SH-SY5Y (cell line): ENCODE measurements around the gene PPP1R9B.

Experiments used
- GATA2 ChIP-seq: IDR thresholded peaks from 2 replicates; pipeline ENCODE4 v1.6.1; 2011; ENCODE audit warnings: mild to moderate bottlenecking, low read depth, low read length
- GATA3 ChIP-seq: IDR thresholded peaks from 2 replicates; pipeline ENCODE4 v1.6.1; 2011; ENCODE audit warnings: low read depth, mild to moderate bottlenecking, low read length, moderate library complexity

DNA sequence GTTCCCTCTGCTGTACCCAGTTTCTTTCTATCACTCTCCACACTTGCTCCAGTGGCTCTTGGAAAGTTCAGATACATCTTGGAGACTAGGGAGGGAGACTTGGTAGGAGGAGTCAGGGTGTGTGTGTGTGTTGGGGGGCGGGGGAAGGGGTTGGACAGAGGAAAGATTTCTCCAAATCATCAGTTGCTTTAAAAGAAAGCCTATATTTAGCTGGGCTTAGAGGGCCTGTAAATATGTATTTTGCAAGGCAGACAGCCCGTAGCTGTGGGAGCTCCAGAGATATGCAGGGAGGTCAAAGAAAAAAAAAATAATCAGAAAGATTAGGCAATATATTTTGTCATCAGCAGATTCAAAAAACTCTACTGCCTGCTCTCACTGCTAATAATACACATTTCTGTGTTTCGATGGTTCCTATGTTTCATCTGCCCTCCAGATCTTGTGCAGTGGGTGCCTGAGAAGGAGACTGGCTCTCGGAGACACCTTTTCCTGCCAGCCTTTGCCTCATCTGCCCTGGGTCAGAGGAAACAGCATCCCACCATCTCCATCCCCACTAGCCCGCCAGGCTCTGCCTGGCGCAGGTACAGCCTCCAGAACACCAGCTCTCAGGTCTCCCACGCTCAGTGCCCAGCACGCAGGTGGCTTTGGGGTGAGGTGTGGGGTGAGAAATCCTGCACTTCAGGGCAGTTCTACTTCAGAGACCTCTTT lies 4.8 kb upstream of the PPP1R9B start:
- TF ChIP-seq GATA2, result no peak
- no peak for TF ChIP-seq GATA3
